ENCODE data around the gene LTBR. TPM values are rescaled to one million over a fixed set of nuclear protein-coding genes. Genes with fewer than 3 reads are reported as not detected.
A peak's percentile ranks its signal among the peaks of the same experiment; 100 is the strongest.

LTBR gene
- total RNA-seq, 1 experiment from 2014 or later: 105 TPM

DNA sequence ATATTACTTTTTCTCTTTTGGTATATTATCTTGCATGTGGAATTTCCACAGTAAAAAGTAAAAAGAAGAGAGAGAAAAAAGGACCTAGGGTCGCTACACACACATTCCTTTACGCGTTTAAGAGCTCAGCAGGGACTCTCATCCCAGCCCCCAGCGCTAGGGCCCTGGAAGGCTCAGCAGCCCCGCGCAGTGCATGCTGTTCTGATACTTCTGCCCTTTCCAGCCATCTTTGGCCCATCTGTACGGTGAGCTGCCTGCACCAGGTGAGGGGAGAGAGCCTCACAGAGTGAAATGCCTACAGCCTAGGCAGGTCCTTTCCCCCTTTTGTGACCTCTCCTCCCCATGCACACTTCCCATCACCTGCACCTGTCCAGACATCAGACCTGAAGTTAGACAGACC is 1.6 kb upstream of the LTBR start:
- no peak for DNase-seq (ENCODE audit: low read depth)

DNA sequence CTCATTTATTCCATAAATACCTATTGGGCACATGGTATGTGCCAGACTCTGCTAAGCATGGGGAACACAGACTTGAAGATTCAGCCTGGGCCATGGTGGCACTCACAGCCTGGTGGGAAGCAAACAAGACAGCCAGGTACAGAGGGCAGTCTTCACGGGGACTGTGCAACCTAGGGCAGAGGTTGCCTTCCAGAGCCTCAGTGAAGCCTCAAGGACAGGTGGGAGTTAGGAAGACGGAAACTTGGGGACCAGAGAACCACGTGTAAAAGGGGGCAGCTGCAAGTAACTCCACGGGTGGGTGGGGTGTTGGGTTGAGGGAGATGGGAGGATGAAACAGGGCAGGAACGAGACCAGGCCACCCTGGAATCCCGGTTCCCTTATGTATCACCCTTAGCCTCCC is 980 bp upstream of the LTBR start:
- no peak for DNase-seq (ENCODE audit: low read depth)

DNA sequence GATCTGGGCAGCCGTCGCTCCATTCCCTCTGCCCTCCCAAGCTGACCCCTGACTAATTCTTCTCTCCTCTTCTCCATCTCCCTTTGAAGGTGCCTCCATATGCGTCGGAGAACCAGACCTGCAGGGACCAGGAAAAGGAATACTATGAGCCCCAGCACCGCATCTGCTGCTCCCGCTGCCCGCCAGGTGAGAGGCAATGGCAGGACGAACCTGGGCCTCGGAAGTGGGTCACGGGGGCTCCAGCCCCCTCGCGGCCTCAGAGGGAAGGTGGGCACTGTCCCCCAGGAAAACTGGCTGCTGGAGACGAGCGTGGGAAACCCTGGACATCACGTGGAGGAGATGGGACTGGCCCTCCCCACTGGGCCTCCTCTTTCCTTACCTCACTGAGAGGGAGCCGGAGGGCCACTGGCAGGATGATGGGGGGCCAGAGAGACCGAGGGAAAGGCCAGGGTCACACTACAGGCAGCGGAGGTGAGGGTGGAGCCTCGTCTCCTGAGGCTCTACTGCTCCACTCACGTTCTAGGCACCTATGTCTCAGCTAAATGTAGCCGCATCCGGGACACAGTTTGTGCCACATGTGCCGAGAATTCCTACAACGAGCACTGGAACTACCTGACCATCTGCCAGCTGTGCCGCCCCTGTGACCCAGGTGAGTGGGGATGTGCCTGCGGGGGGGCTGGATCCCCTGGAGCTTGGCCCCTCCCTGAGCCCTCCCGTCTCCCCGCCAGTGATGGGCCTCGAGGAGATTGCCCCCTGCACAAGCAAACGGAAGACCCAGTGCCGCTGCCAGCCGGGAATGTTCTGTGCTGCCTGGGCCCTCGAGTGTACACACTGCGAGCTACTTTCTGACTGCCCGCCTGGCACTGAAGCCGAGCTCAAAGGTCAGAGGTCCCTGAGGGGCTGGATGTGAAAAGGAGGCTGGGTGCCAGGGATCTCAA is 806 bp downstream of the LTBR start:
- DNase-seq (ENCODE audit: low read depth): peak; percentile 37

DNA sequence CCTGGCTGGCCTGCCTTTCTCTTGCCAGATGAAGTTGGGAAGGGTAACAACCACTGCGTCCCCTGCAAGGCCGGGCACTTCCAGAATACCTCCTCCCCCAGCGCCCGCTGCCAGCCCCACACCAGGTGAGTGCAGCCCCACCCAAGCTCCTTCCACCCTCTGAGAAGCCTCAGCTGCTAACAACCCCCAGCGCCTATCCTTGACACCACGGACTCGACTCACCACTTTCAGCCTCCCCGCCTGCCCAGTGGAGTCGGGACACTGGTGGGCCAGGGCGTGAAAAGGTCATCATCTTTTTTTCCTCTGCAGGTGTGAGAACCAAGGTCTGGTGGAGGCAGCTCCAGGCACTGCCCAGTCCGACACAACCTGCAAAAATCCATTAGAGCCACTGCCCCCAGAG is 2.1 kb downstream of the LTBR start:
- no peak for DNase-seq (ENCODE audit: low read depth)

DNA sequence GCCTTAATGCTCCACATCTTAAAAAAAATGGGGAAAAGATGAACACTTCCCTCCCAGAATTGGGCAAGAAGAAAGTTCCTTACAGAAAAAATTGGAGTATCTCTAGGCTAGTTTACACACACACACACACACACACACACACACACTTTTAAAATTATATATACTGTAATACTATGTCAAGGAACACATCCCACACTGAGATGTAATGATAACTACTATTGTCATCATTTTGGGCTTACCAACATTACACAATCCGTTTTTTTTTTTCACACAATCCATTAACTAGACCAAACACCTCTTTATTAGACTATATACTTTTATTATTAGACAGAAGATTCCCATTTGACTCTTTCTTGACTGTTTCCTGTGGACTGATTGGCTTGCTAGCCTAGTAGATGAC is 2.5 kb downstream of the LTBR start:
- DNase-seq (ENCODE audit: low read depth): no peak

DNA sequence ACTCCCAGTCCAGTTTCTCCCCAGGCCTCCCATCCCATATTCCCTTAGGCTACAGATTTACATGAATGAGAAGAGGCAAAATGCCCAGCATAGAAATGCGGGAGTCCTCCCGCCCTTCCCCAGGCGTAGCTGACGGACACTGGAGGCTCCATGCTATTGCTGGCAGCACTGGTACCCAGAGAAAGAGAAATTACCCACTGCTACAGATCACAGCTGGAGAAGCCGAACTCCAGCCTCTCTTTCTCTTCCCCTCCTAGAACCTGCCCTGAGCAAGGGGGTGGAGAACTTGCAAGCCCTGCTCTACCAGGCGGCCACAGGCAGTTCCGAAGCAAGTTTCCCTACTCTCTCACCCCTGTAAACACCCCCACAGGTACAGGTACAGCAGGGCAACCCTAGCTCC is 3.6 kb downstream of the LTBR start:
- no peak for DNase-seq (ENCODE audit: low read depth)

DNA sequence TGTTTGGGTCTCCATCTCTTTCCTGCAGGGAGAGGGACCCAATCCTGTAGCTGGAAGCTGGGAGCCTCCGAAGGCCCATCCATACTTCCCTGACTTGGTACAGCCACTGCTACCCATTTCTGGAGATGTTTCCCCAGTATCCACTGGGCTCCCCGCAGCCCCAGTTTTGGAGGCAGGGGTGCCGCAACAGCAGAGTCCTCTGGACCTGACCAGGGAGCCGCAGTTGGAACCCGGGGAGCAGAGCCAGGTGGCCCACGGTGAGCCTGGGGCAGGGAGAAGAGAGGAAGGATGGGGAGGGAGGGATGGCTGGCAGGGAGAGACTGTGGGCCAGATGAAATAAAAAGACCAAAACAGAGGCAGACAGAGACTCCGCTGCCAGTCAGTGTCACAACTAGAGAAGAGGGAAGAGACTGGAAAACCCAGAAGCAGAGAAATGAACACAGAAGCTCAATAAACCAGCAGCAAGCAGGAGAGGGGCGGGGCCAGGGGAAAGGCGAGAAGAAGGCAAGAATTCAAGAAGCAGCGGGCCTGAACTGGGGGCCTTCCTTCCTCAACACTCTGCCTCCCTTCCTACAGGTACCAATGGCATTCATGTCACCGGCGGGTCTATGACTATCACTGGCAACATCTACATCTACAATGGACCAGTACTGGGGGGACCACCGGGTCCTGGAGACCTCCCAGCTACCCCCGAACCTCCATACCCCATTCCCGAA is 6.3 kb downstream of the LTBR start:
- DNase-seq (ENCODE audit: low read depth): no peak

DNA sequence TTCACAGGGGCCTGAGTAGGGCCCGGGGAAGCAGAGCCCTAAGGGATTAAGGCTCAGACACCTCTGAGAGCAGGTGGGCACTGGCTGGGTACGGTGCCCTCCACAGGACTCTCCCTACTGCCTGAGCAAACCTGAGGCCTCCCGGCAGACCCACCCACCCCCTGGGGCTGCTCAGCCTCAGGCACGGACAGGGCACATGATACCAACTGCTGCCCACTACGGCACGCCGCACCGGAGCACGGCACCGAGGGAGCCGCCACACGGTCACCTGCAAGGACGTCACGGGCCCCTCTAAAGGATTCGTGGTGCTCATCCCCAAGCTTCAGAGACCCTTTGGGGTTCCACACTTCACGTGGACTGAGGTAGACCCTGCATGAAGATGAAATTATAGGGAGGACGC is 7.1 kb downstream of the LTBR start:
- DNase-seq (ENCODE audit: low read depth): no peak

DNA sequence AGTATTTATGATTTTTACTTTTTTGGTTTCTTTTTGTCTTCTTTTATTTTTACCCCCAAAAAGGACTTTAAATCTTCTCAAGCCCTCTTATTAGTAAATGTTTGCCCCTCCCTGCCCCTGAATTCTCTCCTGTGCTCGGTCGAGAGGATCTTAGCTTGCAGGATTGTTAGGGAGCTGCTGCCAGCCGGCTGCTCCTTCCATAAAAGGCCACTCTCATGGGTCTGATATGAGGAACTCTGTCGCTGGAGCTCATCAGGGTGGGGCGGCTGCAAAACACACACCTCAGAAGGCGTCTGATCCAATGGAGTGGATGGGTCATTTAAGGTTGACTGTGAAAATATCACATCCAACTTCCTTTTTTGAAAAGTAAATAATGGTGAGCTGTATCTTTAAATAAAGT is 8.5 kb downstream of the LTBR start:
- no peak for DNase-seq (ENCODE audit: low read depth)

DNA sequence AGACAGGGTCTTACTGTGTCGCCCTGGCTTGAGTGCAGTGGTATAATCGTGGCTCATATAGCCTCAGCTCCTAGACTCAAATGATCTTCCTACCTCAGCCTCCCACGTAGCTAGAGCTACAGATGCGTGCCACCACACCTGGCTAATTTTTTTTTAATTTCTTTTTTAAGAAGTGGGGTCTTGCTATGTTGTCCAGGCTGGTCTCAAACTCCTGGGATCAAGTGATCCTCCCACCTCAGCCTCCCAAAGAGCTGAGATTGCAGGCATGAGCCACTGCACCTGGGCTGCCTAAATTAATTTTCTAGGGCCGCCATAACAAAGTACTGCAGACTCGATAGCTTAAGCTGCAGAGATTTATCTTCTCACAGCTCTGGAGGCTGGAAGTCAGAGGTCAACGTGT is 9.1 kb downstream of the LTBR start:
- DNase-seq (ENCODE audit: low read depth): no peak

DNA sequence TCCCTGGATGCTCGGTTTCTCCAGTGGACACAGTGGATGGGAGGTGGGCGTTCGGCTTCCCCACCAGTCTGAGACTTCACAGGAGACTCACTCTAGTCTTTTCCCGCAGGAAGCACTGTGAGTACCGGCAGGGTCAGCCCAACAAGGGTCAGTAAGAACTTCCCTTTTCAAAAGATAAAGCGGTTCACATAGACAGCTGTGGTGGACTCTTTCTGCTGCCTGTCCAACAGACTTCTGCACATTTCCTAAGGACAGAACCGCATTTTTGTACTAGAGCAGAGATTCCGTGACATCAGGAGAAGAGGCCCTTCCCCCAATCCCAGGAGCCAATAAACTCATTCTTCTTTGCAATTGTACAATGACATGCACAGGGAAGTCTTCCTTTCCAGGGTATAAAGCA is 10.4 kb downstream of the LTBR start:
- DNase-seq (ENCODE audit: low read depth): no peak

DNA sequence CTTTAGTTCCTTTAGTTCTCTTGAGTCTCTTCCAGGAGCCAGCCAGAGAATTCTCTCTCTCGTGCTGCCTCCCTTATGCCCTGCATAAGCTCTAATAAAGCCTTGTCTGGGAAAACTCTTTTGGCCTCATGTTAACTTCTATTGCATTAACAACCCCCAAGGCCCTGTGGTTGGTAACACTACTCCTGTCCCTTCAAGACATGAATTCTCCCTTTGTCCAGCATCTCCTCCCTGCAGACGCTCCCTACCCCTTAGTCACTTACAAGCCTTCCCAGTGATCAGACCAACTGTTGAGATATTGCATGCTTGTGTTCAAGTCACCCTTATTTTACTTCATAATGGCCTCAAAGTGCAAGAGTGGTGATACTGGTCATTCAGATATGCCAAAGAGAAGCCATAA is 12.1 kb downstream of the LTBR start:
- DNase-seq (ENCODE audit: low read depth): no peak

DNA sequence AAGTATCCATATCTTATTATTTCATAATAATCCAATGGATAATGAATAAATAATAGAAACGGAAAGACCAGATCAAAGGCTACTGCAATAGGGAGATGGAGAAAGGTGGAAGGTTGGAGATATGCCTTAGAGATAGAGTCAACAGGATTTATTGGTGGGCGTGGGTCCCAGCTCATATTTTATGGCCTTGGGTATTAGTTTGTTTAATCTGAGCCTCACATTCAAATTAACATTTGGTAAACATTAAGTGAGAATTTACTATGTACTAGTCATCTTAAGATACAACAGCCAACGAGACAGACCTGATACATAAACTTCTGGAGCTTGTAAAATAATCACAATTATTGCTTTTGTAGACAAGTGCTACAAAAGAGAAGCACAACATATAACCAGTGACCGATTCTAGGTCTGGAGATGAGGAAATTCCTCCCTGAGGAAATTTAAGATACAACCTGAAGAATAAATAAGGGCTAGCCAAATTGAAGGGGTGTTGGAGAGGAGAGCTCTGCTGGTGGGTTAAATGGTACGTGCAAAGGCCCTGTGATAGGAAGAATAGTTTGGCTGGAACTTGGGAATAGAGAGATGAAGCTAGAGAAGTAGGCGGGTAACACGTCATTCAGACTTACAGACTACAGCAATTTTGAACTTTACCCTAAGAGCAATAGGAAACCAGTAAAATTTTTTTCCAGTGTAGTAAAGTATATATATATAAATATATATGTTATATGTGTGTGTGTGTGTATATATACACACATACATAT is 16.1 kb downstream of the LTBR start:
- DNase-seq (ENCODE audit: low read depth): no peak

DNA sequence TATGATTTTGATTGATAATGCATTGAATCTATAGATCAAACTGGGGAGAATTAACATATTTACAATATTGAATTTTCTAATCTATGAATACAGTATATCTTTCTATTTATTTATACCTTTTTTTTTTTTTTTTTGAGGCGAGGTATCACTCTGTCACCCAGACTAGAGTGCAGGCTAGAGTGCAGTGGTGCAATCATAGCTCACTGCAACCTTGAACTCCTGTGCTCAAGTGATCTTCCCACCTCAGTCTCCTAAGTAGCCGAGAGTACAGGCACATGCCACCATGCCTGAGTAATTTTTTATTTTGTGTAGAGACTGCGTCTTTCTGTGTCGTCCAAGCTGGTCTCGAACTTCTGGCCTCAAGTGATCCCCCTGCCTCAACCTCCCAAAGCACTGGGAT is 20.4 kb downstream of the LTBR start:
- DNase-seq (ENCODE audit: low read depth): no peak

DNA sequence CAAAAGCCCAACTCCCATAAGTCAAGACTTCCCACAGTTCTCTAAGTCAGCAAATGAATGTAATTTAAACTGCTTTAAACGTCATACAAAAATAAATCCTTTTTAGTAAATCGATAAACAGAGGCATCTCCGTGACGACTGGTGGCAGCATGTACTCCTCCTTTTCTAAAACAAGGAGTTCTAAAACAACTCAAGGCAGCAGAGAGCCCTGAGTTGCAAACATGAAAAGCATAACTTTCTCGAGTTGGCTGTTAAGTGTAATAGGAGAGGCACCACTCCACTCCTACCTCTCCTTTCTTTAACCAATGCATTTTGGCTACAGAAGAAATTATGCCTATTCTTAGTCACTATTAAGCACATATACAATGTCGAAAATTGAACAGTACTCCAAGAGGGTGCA is 22.0 kb downstream of the LTBR start:
- DNase-seq (ENCODE audit: low read depth): no peak

DNA sequence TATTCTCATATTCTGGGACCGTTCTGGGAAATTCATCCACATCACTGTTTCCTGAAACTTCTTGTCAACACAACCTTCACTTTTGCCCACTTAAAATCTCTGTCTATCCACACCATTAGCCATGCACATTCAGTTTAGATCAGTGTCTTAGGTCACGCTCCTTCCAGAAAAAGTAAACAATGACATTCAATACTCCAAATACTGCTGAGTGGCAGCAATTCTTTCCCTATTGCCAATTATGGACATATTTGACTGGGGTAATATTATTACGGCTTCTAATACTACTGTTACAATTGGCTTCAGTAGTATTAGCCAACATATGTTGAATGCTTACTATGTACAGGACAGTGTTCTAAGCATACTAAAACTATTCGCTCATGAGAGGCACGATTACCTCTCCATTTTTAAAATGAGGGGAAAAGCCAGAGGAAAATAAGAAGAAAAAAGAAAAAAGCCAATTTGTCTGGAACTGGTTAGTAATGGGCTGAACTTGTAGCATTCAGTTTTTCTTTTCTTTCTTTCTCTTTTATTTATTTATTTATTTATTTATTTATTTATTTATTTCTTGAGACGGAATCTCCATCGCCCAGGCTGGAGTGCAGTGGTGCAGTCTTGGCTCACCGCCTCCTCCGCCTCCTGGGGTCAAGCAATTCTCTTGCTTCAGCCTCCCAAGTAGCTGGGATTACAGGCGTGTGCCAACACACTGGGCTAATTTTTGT is 23.4 kb downstream of the LTBR start:
- DNase-seq (ENCODE audit: low read depth): no peak

DNA sequence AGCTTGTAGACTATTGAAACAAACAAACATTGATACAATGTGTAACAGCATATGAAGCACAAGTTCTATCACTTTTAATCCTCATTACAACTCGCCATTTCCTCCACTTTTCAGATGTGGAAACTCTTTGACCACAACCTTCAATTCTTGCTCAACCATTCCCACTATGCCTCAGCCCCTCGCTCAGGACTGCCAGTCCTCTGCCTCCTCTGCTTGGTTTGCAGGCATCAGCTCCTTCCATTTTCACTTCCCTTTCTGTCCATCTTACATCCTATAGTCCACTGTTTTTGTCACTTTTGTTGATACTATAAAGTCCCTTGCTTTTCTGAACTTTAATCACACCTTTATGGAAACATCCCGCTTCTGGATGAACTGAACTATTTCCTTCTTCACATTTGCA is 32.6 kb downstream of the LTBR start:
- DNase-seq (ENCODE audit: low read depth): no peak

DNA sequence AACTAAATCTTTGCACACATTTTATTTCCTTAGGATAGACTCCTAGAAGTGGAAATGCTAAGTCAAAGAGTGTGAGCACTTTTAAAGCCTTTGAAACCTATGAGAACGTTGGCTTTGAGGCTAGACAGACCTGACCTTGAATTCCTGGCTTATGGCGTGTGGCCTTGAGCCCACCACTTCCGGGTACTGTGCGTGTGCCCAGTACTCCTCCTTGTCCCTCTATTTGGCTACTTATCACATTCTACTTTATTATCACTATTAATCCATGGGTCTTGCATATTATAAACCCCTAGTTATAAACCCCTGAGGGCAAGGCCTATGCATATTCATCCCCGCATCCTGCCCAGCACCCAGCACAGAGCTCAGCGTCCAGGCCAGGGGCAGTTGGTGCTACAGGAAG is 34.8 kb downstream of the LTBR start:
- no peak for DNase-seq (ENCODE audit: low read depth)

DNA sequence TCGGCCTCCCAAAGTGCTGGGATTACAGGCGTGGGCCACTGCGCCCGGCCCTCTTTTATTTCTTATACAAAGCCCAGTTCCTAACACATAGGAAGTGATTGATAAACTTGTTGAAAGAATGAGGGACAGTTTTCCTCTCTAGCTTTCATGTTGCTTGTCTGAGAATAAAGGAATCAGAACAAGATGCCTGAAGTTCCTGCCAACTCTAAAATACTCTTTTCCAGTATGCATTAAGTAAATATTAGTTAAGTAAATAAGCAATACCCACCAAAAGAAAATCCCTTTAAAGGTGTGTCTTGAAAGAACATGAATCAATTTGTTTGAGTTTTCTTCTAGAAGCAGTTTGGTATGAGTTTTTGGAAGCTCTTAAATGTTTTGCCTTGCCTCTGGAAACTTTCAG is 36.4 kb downstream of the LTBR start:
- DNase-seq (ENCODE audit: low read depth): no peak

DNA sequence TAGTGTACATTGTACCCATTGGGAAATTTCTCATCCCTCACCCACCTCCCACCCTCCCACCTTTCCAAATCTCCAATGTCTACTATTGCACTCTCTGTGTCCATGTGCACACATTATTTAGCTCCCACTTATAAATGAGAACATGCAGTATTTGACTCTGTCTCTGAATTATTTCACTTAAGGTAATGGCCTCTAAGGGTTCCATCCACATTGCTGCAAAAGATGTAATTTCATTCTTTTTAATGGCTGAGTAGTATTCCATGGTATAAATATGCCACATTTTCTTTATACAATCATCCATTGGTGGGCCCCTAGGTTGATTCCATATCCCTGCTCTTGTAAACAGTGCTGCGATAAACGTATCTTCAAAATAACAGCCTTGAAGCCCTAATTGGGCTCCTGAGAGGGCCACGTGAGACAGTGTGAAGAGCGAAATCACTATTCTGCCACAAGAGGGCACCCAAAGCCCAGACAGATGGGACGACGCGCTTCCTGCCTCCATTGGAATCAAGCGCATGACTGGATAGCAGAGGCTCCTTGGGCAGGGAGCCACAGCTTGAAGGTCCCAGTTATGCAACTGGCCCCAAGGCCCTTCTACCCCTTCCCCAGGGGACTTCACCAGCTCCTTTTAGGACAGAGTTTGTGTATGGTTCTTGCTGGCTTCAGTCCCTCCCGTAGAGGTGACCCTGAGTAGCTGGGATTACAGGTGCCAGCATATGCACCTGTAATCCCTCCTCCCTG is 39.5 kb downstream of the LTBR start:
- DNase-seq (ENCODE audit: low read depth): peak; percentile 86

DNA sequence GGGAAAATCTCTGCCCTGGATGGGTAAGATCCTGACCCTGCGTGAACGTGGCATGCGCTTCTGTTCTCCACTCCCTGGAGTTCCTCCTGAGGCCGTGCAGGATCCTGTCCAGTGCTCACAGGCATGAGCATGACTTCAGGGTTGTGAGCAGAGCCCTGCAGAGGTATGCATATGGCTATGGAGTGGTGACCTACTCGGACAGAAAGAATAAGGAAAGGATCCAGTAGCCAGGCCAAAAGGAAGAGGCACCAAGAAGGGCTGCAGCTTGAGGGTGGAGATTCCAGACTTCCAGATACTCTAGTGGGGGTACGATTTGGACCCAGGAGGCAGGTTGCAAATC is 40.0 kb downstream of the LTBR start:
- no peak for DNase-seq (ENCODE audit: low read depth)

All from HT1080 (cell line).